SH-SY5Y (cell line): ENCODE data around the gene SAE1.

Source experiments
- GATA2 ChIP-seq: IDR thresholded peaks from 2 replicates; pipeline ENCODE4 v1.6.1; 2011; ENCODE audit warnings: mild to moderate bottlenecking, low read depth, low read length
- GATA3 ChIP-seq: IDR thresholded peaks from 2 replicates; pipeline ENCODE4 v1.6.1; 2011; ENCODE audit warnings: low read depth, mild to moderate bottlenecking, low read length, moderate library complexity

- TF ChIP-seq GATA3 (no peak), GATA2 (no peak)
Observed at GRCh38 chr19:47183601-47184000, 53.0 kb downstream of the SAE1 start.
